Osteocyte (in vitro differentiated cells): ENCODE measurements around the gene TOM1. TPM values are rescaled to one million over a fixed set of nuclear protein-coding genes. Genes with fewer than 3 reads are reported as not detected.
A peak's percentile ranks its signal among the peaks of the same experiment; 100 is the strongest.

ENCODE experiments used
- DNase-seq: peaks from one replicate; pipeline ENCODE4 v3.0.0; 2021; ENCODE audit warnings: mixed read lengths; ENCODE audit not compliant: unreplicated experiment; ENCODE audit errors: extremely low spot score
- H3K27ac Mint-ChIP-seq: one replicate; pipeline ENCODE4 v1.8.0; 2021; ENCODE audit warnings: mild to moderate bottlenecking, mixed read lengths; ENCODE audit not compliant: unreplicated experiment
- H3K27me3 Mint-ChIP-seq: one replicate; pipeline ENCODE4 v1.8.0; 2021; ENCODE audit warnings: mixed read lengths; ENCODE audit not compliant: unreplicated experiment
- H3K36me3 Mint-ChIP-seq: one replicate; pipeline ENCODE4 v1.8.0; 2021; ENCODE audit warnings: mixed read lengths; ENCODE audit not compliant: unreplicated experiment
- H3K4me1 Mint-ChIP-seq: one replicate; pipeline ENCODE4 v1.8.0; 2021; ENCODE audit warnings: mixed read lengths; ENCODE audit not compliant: unreplicated experiment
- H3K4me3 Mint-ChIP-seq: one replicate; pipeline ENCODE4 v1.8.0; 2021; ENCODE audit warnings: mild to moderate bottlenecking, moderate library complexity, mixed read lengths; ENCODE audit not compliant: unreplicated experiment
- H3K9me3 Mint-ChIP-seq: one replicate; pipeline ENCODE4 v1.8.0; 2021; ENCODE audit warnings: mixed read lengths; ENCODE audit not compliant: unreplicated experiment
- long read RNA-seq: library from polyadenylated mRNA; unstranded; transcript quantifications from one replicate; pipeline ENCODE4 v2.0.0, GENCODE V29; 2021
- total RNA-seq: library from RNA; stranded (reverse); gene quantifications from 2 replicates; pipeline ENCODE4 v1.2.1, GENCODE V29; 2021
- TF ChIP-seq, protein P1 (sequence below): fragments of 200-600 bp; sonication (generic); IDR thresholded peaks from 2 replicates; pipeline ENCODE4 v1.5.0; 2021; ENCODE audit warnings: antibody characterized with exemption, mild to moderate bottlenecking, moderate library complexity

Gene TOM1
- 55.5 and 57.6 TPM in 2 replicates for total RNA-seq
- long read RNA-seq, transcript TOM1-210 (15 exons, 2,389 nt), result major isoform, 36 of 50 reads
- long read RNA-seq, partial matches to known transcripts, result 4 of 50 reads
- long read RNA-seq, other reads (novel, unspliced or antisense), result 6 of 50 reads

DNA sequence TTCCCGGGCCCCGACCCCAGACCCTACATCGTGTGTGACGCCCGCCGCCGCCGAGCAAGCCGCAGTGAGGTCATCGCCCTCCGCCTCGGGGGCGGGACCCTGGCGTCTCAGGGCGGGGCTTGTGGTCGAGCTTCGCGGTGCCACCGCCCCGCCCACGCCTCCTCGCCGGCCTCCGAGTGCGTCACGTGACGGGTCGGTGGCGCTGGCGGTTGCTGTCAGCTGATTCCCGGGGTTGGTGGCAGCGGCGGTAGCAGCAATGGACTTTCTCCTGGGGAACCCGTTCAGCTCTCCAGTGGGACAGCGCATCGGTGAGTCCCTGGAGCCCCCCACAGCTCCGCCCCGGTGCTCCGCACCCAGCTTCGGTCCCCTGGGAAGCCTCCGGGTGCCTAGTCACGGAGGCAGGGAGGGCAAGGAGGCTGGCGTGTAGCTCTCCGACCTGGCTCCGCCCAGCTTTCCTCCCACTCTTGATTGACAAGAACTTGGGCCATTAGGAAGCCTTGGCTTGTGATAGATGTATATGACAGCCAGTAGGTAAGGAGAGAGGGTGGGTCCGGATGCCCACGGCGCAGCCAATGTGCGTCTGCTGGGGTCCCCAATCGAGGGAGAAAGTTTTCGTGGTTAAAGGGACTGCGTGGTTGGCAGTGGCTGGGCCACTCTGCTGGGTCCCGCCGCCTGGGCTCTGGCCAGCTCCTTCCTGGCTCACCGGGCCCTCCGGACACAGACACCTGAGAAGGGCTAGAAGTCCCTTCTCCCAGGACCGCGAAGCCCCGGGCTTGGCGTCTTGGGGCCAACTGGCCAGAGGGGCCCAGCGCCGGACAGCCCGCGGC lies at the start of gene TOM1:
Gene TOM1 (plus strand): TSS at position 222 of the 827 bp plus-strand sequence. CDS start 35 bp downstream, at position 257.
- no peaks in the 10 kb centered on the region for H3K27me3 Mint-ChIP-seq
- peak within 1 kb of the TSS; percentile 92 for H3K27ac Mint-ChIP-seq
- DNase-seq, result peak; percentile 98
- H3K4me3 Mint-ChIP-seq, result peak within 1 kb of the TSS; percentile 87
- peaks cover 4% of the 10 kb centered on the region for H3K36me3 Mint-ChIP-seq
- TF ChIP-seq, protein P1, sequence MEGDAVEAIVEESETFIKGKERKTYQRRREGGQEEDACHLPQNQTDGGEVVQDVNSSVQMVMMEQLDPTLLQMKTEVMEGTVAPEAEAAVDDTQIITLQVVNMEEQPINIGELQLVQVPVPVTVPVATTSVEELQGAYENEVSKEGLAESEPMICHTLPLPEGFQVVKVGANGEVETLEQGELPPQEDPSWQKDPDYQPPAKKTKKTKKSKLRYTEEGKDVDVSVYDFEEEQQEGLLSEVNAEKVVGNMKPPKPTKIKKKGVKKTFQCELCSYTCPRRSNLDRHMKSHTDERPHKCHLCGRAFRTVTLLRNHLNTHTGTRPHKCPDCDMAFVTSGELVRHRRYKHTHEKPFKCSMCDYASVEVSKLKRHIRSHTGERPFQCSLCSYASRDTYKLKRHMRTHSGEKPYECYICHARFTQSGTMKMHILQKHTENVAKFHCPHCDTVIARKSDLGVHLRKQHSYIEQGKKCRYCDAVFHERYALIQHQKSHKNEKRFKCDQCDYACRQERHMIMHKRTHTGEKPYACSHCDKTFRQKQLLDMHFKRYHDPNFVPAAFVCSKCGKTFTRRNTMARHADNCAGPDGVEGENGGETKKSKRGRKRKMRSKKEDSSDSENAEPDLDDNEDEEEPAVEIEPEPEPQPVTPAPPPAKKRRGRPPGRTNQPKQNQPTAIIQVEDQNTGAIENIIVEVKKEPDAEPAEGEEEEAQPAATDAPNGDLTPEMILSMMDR, result no peak
- peaks cover 21% of the 10 kb centered on the region for H3K4me1 Mint-ChIP-seq
- no peaks in the 10 kb centered on the region for H3K9me3 Mint-ChIP-seq

DNA sequence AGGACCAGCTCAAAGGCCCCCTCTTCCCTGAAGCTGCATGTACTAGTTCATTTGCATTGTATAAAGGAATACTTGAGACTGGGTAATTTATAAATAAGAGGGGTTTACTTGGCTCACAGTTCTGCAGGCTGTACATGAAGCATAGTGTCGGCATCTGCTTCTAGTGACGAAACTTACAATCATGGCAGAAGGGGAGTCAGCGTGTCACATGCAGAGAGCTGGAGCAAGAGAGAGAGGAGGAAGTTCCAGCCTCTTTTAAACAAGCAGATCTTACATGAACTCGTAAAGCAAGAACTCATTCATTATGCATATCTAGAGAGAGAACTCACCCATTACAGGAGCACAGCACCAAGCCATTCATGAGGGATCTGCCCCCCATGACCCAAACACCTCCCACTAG lies 49.5 kb upstream of the TOM1 start:
- H3K9me3 Mint-ChIP-seq, result no peaks in the 10 kb centered on the region
- H3K4me1 Mint-ChIP-seq, result no peaks in the 10 kb centered on the region
- H3K27me3 Mint-ChIP-seq, result peaks cover 4% of the 10 kb centered on the region
- DNase-seq, result no peak
- no peak overlapping the region for H3K4me3 Mint-ChIP-seq
- H3K27ac Mint-ChIP-seq, result no peak overlapping the region
- no peaks in the 10 kb centered on the region for H3K36me3 Mint-ChIP-seq
- TF ChIP-seq, protein P1, result no peak

DNA sequence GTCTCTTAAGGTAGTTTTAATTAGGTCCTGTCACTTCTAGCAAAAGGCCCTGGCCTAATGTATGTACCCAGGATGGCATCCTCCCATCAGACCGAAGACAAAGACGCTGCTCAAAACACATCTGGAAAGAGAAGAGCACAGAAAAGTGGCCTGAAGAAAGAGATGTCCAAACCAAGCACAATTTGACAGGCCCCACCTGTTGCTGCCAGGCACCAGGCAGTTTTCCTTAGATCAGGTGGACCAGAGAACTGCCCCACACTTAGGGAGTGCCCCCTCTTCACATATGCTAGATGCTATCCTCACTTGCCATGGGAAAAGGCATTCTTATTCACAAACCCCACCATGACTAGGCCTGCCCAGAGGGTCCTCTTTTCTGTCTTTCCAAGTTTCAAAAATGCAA lies 45.7 kb upstream of the TOM1 start:
- Mint-ChIP-seq H3K27ac (no peak overlapping the region), H3K4me3 (no peak overlapping the region), H3K9me3 (no peaks in the 10 kb centered on the region), H3K4me1 (peaks cover 13% of the 10 kb centered on the region), H3K36me3 (no peaks in the 10 kb centered on the region), H3K27me3 (no peaks in the 10 kb centered on the region)
- no peak for DNase-seq
- TF ChIP-seq, protein P1, result no peak

DNA sequence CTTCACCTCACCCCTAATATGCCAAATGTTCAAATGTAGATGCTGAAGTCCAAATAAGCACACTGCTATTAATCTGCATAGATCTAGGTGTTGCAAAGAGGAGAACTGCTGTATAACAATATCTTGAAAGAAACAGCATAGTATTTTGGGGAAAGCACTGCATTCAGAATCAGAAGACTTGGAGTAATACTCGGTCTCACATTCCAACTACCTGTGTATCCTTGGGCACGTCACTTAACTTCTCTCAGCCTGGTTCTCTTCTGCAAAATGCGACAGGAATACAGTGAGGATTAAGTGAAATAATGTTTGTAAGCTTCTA lies 42.7 kb upstream of the TOM1 start:
- no peak for DNase-seq
- H3K4me1 Mint-ChIP-seq, result peaks cover 20% of the 10 kb centered on the region
- peak overlapping the region; percentile 84 for H3K27ac Mint-ChIP-seq
- H3K4me3 Mint-ChIP-seq, result peak overlapping the region; percentile 83
- TF ChIP-seq, protein P1, result no peak
- H3K27me3 Mint-ChIP-seq, result no peaks in the 10 kb centered on the region
- no peaks in the 10 kb centered on the region for H3K36me3 Mint-ChIP-seq
- no peaks in the 10 kb centered on the region for H3K9me3 Mint-ChIP-seq

DNA sequence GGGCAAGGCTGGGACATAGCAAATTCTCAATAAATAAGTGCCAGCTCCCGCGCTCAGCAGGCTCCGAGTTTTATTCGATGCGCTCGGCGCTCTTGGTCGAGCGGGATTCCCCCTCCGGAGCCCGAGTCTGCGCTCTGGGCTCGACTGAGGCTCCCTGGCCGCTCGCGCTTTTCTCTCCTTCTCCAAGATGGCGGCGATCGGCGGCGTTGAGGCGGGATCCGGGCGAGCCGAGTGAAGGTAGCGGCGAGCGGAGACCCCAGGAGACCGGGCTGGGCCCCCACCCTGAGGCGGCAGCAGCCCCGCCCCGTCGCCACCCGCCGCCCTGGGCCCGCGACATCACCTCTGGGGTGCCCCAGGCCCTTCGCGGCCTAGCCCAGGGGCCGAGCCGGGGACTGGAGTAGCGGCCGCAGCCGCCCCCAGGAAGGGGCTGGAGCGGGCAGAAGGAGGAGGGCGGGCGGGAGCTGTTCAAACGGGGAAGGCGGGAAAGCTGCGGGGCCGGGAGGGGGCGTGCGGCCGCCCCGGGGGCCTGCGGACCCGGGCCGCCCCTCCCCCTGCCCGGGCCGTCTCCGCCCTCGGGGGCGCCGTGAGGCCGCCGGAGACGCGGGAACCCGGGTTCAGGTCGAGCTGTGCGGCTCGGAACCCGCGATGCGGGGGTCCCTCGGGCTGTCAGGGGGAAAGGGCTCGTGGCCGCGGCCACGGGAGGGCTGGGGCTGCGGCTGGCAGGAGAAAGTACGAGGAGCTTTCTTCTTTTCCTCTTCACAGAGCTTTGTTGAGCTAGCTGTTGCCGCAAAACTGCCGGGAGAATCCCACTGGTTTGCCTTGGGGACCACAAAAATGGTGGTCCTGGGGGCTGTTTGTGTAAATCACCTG lies 42.1 kb upstream of the TOM1 start, which contains the start of gene HMGXB4:
Gene HMGXB4 (plus strand): TSS at position 173 of the 870 bp plus-strand sequence. CDS start 4,898 bp downstream, outside the sequence.
- DNase-seq, result peak; percentile 95
- Mint-ChIP-seq H3K36me3 (no peaks in the 10 kb centered on the region), H3K27ac (peak within 1 kb of the TSS; percentile 90), H3K27me3 (no peaks in the 10 kb centered on the region), H3K4me3 (peak within 1 kb of the TSS; percentile 87), H3K9me3 (no peaks in the 10 kb centered on the region), H3K4me1 (peaks cover 20% of the 10 kb centered on the region)
- TF ChIP-seq, protein P1, result peak; percentile 37
